ENCODE results near the gene POLR3A. TPM values are rescaled to one million over a fixed set of nuclear protein-coding genes. Genes with fewer than 3 reads are reported as not detected.

The POLR3A gene
- total and polyA plus RNA-seq, 2 of the 13 experiments (the other 11 are each of a cell fraction or from before 2014, with no cell fraction given), result 13.6 to 19.2 TPM

- DNase-seq (ENCODE audit: low spot score) (no peak), ATAC-seq (no peak), FAIRE-seq (no peak)
- Histone ChIP-seq H3K4me2 (ENCODE audit: low read depth, low read length) (no peak overlapping the region), H4K20me1 (ENCODE audit: insufficient read depth, low read length) (peaks cover 51% of the 10 kb centered on the region), H3K27me3 (ENCODE audit: control insufficient read depth in 1 of 2, insufficient read depth in 2 of 2, low read length in 2 of 2) (no peaks in the 10 kb centered on the region), H3K36me3 (replicated peaks in 1 of 2; ENCODE audit: control insufficient read depth in 1 of 2, insufficient read depth in 2 of 2, low read length in 2 of 2) (peaks cover 16 to 44% of the 10 kb centered on the region in 2 experiments), H3K4me1 (ENCODE audit: insufficient read depth, low read length) (peaks cover 27% of the 10 kb centered on the region), H3K27ac (ENCODE audit: extremely low read length, insufficient read depth, low read length) (no peak overlapping the region), H3K79me2 (ENCODE audit: insufficient read depth, low read length) (peaks cover 14% of the 10 kb centered on the region), H3K9me3 (ENCODE audit: low read length) (no peaks in the 10 kb centered on the region), H2AFZ (ENCODE audit: low read length) (no peak overlapping the region), H3K9ac (ENCODE audit: insufficient read depth, low read depth, low read length) (no peak overlapping the region), H3K4me3 (replicated peaks in 1 of 3; ENCODE audit: insufficient read depth in 1 of 3, low read depth in 2 of 3, low read length in 3 of 3) (no peak overlapping the region)
- 98% methylated on average over 6 of the region's 6 CpGs for WGBS (ENCODE audit: low lambda C conversion rate)
- TF ChIP-seq PBX2 (CRISPR knock-in tag; IDR thresholded peaks at IDR 0.05), result no peak
- TF ChIP-seq ZSCAN29 (CRISPR knock-in tag; conservative IDR thresholded peaks at IDR 0.05), result no peak
- no peak for TF ChIP-seq ZNF674 (CRISPR knock-in tag; IDR thresholded peaks at IDR 0.05; ENCODE audit: low read depth)
- no peak for TF ChIP-seq SALL2 (CRISPR knock-in tag; IDR thresholded peaks at IDR 0.05)
- TF ChIP-seq MATR3 (CRISPR knock-in tag; IDR thresholded peaks at IDR 0.05), result no peak
- TF ChIP-seq ZNF878 (CRISPR knock-in tag; IDR thresholded peaks at IDR 0.05), result no peak
- peak in 1 of 2 experiments; percentile 26; a peak in 1 of 4 replicates for TF ChIP-seq POLR2A (IDR thresholded peaks at IDR 0.05; ENCODE audit: insufficient read depth in 1 of 2, low read depth in 2 of 2, low read length in 2 of 2)
- TF ChIP-seq GZF1 (CRISPR knock-in tag; IDR thresholded peaks at IDR 0.05), result no peak
- 0 out of 4 replicates have a peak, but pooled peaks of 1 of the 2 experiments have one; percentile 30 for TF ChIP-seq NR2F1 (CRISPR knock-in tag; IDR thresholded peaks at IDR 0.05)
- no peak for TF ChIP-seq ZNF572 (CRISPR knock-in tag; IDR thresholded peaks at IDR 0.05)
- no peak for TF ChIP-seq ZNF501 (CRISPR knock-in tag; IDR thresholded peaks at IDR 0.05)
- no peak for TF ChIP-seq ZNF781 (CRISPR knock-in tag; IDR thresholded peaks at IDR 0.05; ENCODE audit: borderline replicate concordance, not compliant biosample characterization)
- no peak for TF ChIP-seq ZNF670 (CRISPR knock-in tag; IDR thresholded peaks at IDR 0.05; ENCODE audit: borderline replicate concordance)
- CTCF ChIA-PET (ENCODE audit: low intra/inter-chr PET ratio, low total read pairs), result no interaction called here
- intact Hi-C loops (cut with micrococcal nuclease; ENCODE audit: unreplicated experiment) (loop anchor here (10.0 kb wide), 2 partner anchors 262 to 382 kb away; no protein-coding TSS in a partner anchor), in situ Hi-C loops (cut with HindIII; ENCODE audit: extremely low pct_ligation_motif_present, low pct_unique_long_range_greater_than_20kb) (no loop called here)
- no TSS peak for BruUV-seq (replicated peaks)
- POLR2A ChIA-PET, result interaction anchor here (1.2 to 1.4 kb wide), 2 partner anchors 9 to 155 kb away, joined by 3 to 5 read pairs; partner anchors contain the start of gene RPS24
Observed at GRCh38 chr10:78042752-78043104, 13.4 kb upstream of the POLR3A start.
